Endothelial cell of umbilical vein (primary cell): ENCODE results near the gene CPO. TPM values are rescaled to one million over a fixed set of nuclear protein-coding genes. Genes with fewer than 3 reads are reported as not detected.

Source experiments
- BruUV-seq: library from RNA; stranded (reverse); fragments of 400-500 nt; replicated peaks from 2 replicates; lab custom pipeline; 2021; lab: Mats Ljungman, UMichigan
- CTCF ChIA-PET: fragments of 300-600, 350-600 bp; sonication (Branson Sonifier 250); formaldehyde crosslinking; loops from one replicate; lab custom pipeline; 2021; ENCODE audit warnings: antibody characterized with exemption, inconsistent platforms; lab: Charles Lee
- POLR2A ChIA-PET: fragments of 300-600, 350-600 bp; sonication (Branson Sonifier 250); formaldehyde crosslinking; loops from one replicate; lab custom pipeline; 2021; ENCODE audit warnings: antibody characterized with exemption, inconsistent platforms; lab: Charles Lee
- DNase-seq: peaks from one replicate; pipeline ENCODE4 v3.0.0-alpha.2; 2011; ENCODE audit warnings: low read depth, low spot score
- FAIRE-seq: peaks from 2 replicates; lab custom pipeline; 2011; peaks lifted over from hg19 to GRCh38; lab: Jason Lieb, UNC
- H2AFZ ChIP-seq: 2 replicates; pipeline ENCODE4 v1.6.0; 2012; ENCODE audit warnings: low read depth, low read length, control low read depth, inconsistent platforms
- H3K27ac ChIP-seq: 2 replicates; pipeline ENCODE4 v1.5.1; 2011; ENCODE audit warnings: low read depth, mild to moderate bottlenecking, control low read depth, low read length, moderate library complexity; ENCODE audit not compliant: insufficient read depth
- H3K27me3 ChIP-seq, 2 experiments: 2 replicates each; pipeline versions ENCODE4 v1.6.0 to v1.6.1; 2011; ENCODE audit warnings: low read length in 2 of 2, mixed read lengths in 1 of 2; ENCODE audit not compliant: control insufficient read depth in 2 of 2, insufficient read depth in 2 of 2
- H3K36me3 ChIP-seq, 2 experiments: 2 replicates in 1 of 2; 3 replicates in 1 of 2; pipeline ENCODE4 v1.5.1; 2011; ENCODE audit warnings: low read length in 2 of 2, mild to moderate bottlenecking in 1 of 2, moderate library complexity in 1 of 2; ENCODE audit not compliant: control insufficient read depth in 2 of 2, insufficient read depth in 2 of 2; ENCODE audit errors: extremely low read depth in 1 of 2
- H3K4me1 ChIP-seq: 3 replicates; pipeline ENCODE4 v1.5.1; 2011; ENCODE audit warnings: mild to moderate bottlenecking, low read length; ENCODE audit not compliant: control insufficient read depth, insufficient read depth; ENCODE audit errors: extremely low read depth
- H3K4me2 ChIP-seq: 2 replicates; pipeline ENCODE4 v1.6.1; 2011; ENCODE audit warnings: low read length, control low read depth, mixed read lengths; ENCODE audit not compliant: insufficient read depth
- H3K4me3 ChIP-seq, 3 experiments: fragments of 200-600 bp in 1 of 3; sonication (generic), shearing (Covaris generic) in 1 of 3; replicated peaks in 1 of 3; 2 replicates each; pipeline ENCODE4 v1.5.1; 2011 to 2016; ENCODE audit warnings: control low read depth in 3 of 3, low read length in 3 of 3, mild to moderate bottlenecking in 2 of 3, inconsistent platforms in 1 of 3, low read depth in 1 of 3, moderate library complexity in 1 of 3; ENCODE audit not compliant: insufficient read depth in 1 of 3
- H3K79me2 ChIP-seq: 2 replicates; pipeline ENCODE4 v1.6.0; 2012; ENCODE audit warnings: low read length, inconsistent platforms; ENCODE audit not compliant: control insufficient read depth, insufficient read depth
- H3K9ac ChIP-seq: replicated peaks from 2 replicates; pipeline ENCODE3; 2011; ENCODE audit warnings: low read length, control low read depth; ENCODE audit not compliant: insufficient read depth; ENCODE audit errors: extremely low read depth
- H3K9me1 ChIP-seq: replicated peaks from 3 replicates; pipeline ENCODE4 v1.6.0; 2011; ENCODE audit warnings: mild to moderate bottlenecking, low read length; ENCODE audit not compliant: control insufficient read depth, insufficient read depth; ENCODE audit errors: extremely low read depth
- H3K9me3 ChIP-seq: replicated peaks from 2 replicates; pipeline ENCODE4 v1.5.1; 2012; ENCODE audit warnings: low read length, inconsistent platforms; ENCODE audit not compliant: control insufficient read depth, insufficient read depth
- H4K20me1 ChIP-seq: replicated peaks from 2 replicates; pipeline ENCODE3; 2011; ENCODE audit warnings: mild to moderate bottlenecking, low read length; ENCODE audit not compliant: control insufficient read depth, insufficient read depth; ENCODE audit errors: extremely low read depth
- EZH2 ChIP-seq: IDR thresholded peaks from 2 replicates; pipeline ENCODE4 v1.6.1; 2012; ENCODE audit warnings: borderline replicate concordance, low read depth, mild to moderate bottlenecking, moderate library complexity, low read length, inconsistent platforms; ENCODE audit not compliant: severe bottlenecking
- FOS ChIP-seq: IDR thresholded peaks from 2 replicates; pipeline ENCODE4 v1.6.1; 2011; ENCODE audit warnings: mild to moderate bottlenecking, low read length, moderate library complexity, borderline replicate concordance; ENCODE audit not compliant: insufficient read depth
- GATA2 ChIP-seq: IDR thresholded peaks from 2 replicates; pipeline ENCODE4 v1.7.0; 2011; ENCODE audit warnings: low read depth, mild to moderate bottlenecking, moderate library complexity, mixed read lengths, low read length; ENCODE audit not compliant: insufficient read length, insufficient read depth
- JUN ChIP-seq: IDR thresholded peaks from 2 replicates; pipeline ENCODE4 v1.6.1; 2011; ENCODE audit warnings: borderline replicate concordance, low read depth; ENCODE audit not compliant: insufficient read length, insufficient read depth
- MYC ChIP-seq: IDR thresholded peaks from one replicate; pipeline ENCODE4 v1.6.1; 2011; ENCODE audit warnings: mild to moderate bottlenecking, low read depth, low read length
- POLR2A ChIP-seq: IDR thresholded peaks from 2 replicates; pipeline ENCODE4 v1.6.1; 2012; ENCODE audit warnings: low read depth, mild to moderate bottlenecking, control low read depth, low read length
- POLR2AphosphoS5 ChIP-seq: IDR thresholded peaks from 2 replicates; pipeline ENCODE4 v1.6.1; 2012; ENCODE audit warnings: low read depth, mild to moderate bottlenecking, control low read depth, low read length, moderate library complexity; ENCODE audit not compliant: insufficient read depth
- dilution Hi-C: fragments of 300-500 bp; cut with MboI; formaldehyde crosslinking; loops from one replicate; pipeline ENCODE4 v1.15.0; 2019; ENCODE audit warnings: low sequenced_read_pairs; ENCODE audit not compliant: extremely low pct_ligation_motif_present
- intact Hi-C: fragments of 100-400 bp; cut with micrococcal nuclease; formaldehyde crosslinking; loops from one replicate; pipeline ENCODE4 v1.10.0; 2022
- polyA plus RNA-seq, 4 experiments: library from polyadenylated mRNA; depleted of rRNA in 3 of 4; stranded (reverse) in 3 of 4; unstranded in 1 of 4; fragments of >200 nt; gene quantifications; 2 replicates each; pipeline versions ENCODE4 v1.2.1 to v1.2.3, GENCODE V29; 2011 to 2012; ENCODE audit warnings: missing spikeins in 1 of 4
- total RNA-seq: library from RNA; stranded (reverse); gene quantifications from 2 replicates; pipeline ENCODE4 v1.2.3, GENCODE V29; 2021
- TF ChIP-seq, protein P1 (sequence below), 2 donors: IDR thresholded peaks; 1 replicate in 1 of 2; 2 replicates in 1 of 2; pipeline ENCODE4 v1.5.1; 2011; ENCODE audit warnings: low read length in 2 of 2, mild to moderate bottlenecking in 2 of 2, moderate library complexity in 2 of 2, control low read depth in 1 of 2, inconsistent platforms in 1 of 2, low read depth in 1 of 2; ENCODE audit not compliant: insufficient read depth in 1 of 2; ENCODE audit errors: extremely low read depth in 1 of 2
- TF ChIP-seq, protein P2 (sequence below): IDR thresholded peaks from 2 replicates; pipeline ENCODE4 v1.6.1; 2011; ENCODE audit not compliant: insufficient read depth, insufficient read length

CPO gene
- total and polyA plus RNA-seq, 2 donors (not counting 3 experiments of a cell fraction or from before 2014, with no cell fraction given) = not detected

DNA sequence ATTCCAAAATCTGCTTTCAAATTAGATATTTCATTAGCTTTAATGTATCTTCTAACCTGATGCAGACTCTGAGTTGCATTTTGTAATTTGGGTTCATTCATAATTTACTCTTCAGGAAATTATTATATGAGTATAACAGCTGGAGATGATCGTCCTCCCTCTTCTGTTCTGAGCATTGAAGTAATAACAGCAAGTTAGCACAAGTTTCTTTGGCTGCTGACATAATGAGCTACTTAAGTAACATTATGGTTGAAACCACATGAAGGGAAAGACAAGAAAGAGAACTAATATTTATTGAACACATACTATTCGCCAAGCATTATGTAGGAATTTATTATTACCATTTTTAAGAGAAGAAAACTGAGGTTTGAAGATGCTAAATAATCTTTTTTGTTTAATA lies 75.1 kb downstream of the CPO start:
- Histone ChIP-seq H3K79me2 (no peaks in the 10 kb centered on the region), H3K4me1 (peaks cover 10% of the 10 kb centered on the region), H2AFZ (no peak overlapping the region), H3K9ac (no peak overlapping the region), H3K4me2 (no peak overlapping the region), H3K9me3 (no peaks in the 10 kb centered on the region), H4K20me1 (no peaks in the 10 kb centered on the region), H3K36me3 (no peaks in the 10 kb centered on the region), H3K27ac (no peak overlapping the region), H3K27me3 (no peaks in the 10 kb centered on the region), H3K9me1 (no peaks in the 10 kb centered on the region), H3K4me3 (no peak overlapping the region)
- BruUV-seq = no TSS peak
- FAIRE-seq (no peak), DNase-seq (no peak)
- dilution Hi-C loops (no loop called here), intact Hi-C loops (no loop called here)
- POLR2A ChIA-PET = no interaction called here
- TF ChIP-seq, protein P1, sequence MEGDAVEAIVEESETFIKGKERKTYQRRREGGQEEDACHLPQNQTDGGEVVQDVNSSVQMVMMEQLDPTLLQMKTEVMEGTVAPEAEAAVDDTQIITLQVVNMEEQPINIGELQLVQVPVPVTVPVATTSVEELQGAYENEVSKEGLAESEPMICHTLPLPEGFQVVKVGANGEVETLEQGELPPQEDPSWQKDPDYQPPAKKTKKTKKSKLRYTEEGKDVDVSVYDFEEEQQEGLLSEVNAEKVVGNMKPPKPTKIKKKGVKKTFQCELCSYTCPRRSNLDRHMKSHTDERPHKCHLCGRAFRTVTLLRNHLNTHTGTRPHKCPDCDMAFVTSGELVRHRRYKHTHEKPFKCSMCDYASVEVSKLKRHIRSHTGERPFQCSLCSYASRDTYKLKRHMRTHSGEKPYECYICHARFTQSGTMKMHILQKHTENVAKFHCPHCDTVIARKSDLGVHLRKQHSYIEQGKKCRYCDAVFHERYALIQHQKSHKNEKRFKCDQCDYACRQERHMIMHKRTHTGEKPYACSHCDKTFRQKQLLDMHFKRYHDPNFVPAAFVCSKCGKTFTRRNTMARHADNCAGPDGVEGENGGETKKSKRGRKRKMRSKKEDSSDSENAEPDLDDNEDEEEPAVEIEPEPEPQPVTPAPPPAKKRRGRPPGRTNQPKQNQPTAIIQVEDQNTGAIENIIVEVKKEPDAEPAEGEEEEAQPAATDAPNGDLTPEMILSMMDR (IDR thresholded peaks at IDR 0.05; ENCODE audit: extremely low read depth in 1 of 2, insufficient read depth in 1 of 2, low read depth in 1 of 2, low read length in 2 of 2) = no peak
- no peak for TF ChIP-seq JUN
- no peak for TF ChIP-seq POLR2A
- CTCF ChIA-PET = no interaction called here

DNA sequence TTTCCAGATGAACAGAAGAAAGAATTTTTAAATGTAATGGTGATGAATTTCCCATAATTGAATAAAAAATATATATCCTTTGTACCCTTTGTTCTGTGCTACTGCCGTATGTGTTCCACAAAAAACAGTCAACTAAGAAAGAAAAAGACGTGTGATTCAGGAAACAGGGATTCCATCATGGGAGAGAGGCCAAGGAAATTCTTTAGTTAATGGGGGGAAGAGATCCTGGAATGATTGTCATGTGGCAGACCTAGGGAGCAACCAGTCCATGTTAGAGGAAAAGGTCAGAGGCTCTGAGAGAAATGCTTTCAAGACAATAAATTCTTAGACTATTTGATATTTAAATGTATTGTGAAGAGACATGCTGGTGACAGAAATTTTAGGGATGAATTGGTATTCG lies 76.6 kb downstream of the CPO start:
- Histone ChIP-seq H3K4me1 (peaks cover 10% of the 10 kb centered on the region), H3K36me3 (no peaks in the 10 kb centered on the region), H3K4me2 (no peak overlapping the region), H3K4me3 (no peak overlapping the region), H3K27me3 (no peaks in the 10 kb centered on the region), H2AFZ (no peak overlapping the region), H3K27ac (no peak overlapping the region), H3K9ac (no peak overlapping the region), H3K9me1 (no peaks in the 10 kb centered on the region), H4K20me1 (no peaks in the 10 kb centered on the region), H3K79me2 (no peaks in the 10 kb centered on the region), H3K9me3 (no peaks in the 10 kb centered on the region)
- ChIA-PET CTCF (no interaction called here), POLR2A (no interaction called here)
- DNase-seq = peak; percentile 77
- no peak for TF ChIP-seq EZH2
- no peak for TF ChIP-seq GATA2
- TF ChIP-seq, protein P2, sequence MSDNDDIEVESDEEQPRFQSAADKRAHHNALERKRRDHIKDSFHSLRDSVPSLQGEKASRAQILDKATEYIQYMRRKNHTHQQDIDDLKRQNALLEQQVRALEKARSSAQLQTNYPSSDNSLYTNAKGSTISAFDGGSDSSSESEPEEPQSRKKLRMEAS = no peak
- no peak for TF ChIP-seq FOS
- no peak for TF ChIP-seq POLR2A
- no peak for TF ChIP-seq MYC
- TF ChIP-seq JUN = no peak
- TF ChIP-seq POLR2AphosphoS5 = no peak
- TF ChIP-seq, protein P1 (IDR thresholded peaks at IDR 0.05; ENCODE audit: extremely low read depth in 1 of 2, insufficient read depth in 1 of 2, low read depth in 1 of 2, low read length in 2 of 2) = no peak
- intact Hi-C loops (no loop called here), dilution Hi-C loops (no loop called here)
- no TSS peak for BruUV-seq
- no peak for FAIRE-seq
